ENCODE data around the gene TTR.

TTR gene

DNA sequence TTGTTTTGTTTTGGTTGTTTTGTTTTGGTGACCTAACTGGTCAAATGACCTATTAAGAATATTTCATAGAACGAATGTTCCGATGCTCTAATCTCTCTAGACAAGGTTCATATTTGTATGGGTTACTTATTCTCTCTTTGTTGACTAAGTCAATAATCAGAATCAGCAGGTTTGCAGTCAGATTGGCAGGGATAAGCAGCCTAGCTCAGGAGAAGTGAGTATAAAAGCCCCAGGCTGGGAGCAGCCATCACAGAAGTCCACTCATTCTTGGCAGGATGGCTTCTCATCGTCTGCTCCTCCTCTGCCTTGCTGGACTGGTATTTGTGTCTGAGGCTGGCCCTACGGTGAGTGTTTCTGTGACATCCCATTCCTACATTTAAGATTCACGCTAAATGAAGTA is at the start of gene TTR:
TSS of gene TTR (plus strand) at position 250 of the 400 bp plus-strand sequence. CDS start at position 276, 26 bp downstream.
- no peak for DNase-seq

DNA sequence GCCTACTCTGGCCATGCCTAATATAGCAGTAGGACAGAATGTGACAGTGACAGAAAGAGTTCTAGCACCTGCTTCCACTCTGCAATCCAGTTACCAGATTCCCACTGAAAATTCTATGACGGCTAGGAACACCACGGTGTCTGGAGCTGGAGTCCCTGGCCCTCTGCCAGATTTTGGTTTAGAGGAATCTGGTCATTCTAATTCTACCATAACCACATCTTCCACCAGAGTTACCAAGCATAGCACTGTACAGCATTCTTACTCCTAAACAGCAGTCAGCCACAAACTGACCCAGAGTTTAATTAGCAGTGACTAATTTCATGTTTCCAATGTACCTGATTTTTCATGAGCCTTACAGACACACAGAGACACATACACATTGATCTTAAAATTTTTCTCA is 45.2 kb upstream of the TTR start:
- no peak for DNase-seq

DNA sequence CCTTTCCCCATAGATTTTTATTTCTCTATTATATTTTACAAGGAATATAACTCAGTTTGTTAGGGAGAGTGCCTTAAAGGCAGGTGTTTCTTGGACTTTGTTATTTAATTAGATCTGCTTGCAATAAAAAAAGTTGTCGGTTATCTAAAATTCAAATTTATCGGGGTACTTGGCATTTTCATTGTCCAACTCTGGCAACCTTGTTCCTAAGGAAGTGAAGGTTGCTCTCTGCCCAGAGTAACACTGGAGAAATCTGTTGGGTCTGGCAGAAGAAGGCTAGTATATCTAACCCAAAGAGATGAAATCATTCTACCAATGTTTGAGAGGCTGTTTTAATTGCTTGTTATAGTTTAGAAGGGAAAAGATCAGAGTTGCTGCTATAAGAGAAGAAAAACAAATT is 42.8 kb upstream of the TTR start:
- no peak for DNase-seq

DNA sequence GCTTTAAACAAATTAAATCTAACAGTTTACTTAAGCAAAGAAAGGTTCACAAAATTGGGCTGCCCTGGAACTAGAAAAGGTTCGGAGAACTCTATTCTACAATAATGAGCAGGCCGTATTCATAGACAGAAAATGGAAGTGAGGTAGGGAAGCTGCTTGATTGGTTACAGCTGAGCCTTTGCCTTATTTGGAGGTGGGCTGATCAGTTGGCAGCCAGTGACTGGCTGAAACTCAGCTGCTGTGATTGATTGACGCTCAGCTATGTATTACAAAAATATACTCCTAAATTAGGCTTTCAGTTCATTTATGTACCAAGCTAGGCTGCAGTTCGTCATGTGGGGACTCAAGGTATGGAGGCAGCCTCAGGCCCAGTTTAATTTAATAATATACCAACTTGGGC is 42.3 kb upstream of the TTR start:
- no peak for DNase-seq

DNA sequence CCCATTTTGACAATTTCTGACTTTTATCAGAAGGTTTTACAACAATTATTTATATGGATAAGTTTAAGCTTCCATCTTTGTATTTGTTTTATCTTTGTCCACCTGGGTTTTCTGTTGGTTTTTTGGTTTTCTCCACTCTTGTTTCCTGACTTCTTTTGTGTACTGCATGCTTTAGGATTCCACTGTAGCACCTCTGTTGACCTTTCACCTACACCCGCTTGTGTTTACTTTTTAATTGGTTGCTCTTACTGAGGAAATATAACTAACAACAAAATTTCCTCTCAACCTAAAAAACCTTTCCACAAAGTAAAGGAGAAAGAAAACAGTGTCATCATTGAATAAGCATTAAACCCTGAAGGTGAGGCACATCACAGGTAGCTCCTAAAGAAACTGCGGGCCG is 39.8 kb upstream of the TTR start:
- no peak for DNase-seq

DNA sequence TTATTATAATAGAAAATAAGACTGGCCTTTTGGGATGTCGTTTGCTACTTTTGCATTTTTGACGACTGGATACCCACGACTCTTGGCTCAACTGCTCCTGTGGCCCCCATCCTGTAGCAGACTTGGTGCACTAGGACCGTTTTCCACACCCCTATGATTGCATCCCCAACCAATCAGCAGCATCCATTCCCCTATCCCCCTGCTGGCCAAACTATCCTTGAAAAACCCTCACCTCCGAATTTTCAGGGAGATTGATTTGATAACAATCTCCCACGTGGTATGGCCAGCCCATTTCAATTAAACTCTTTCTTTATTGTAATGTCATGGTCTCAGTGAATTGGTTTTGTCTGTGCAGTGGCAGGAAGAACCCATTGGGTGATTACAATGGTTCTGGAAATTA is 37.9 kb upstream of the TTR start:
- no peak for DNase-seq

DNA sequence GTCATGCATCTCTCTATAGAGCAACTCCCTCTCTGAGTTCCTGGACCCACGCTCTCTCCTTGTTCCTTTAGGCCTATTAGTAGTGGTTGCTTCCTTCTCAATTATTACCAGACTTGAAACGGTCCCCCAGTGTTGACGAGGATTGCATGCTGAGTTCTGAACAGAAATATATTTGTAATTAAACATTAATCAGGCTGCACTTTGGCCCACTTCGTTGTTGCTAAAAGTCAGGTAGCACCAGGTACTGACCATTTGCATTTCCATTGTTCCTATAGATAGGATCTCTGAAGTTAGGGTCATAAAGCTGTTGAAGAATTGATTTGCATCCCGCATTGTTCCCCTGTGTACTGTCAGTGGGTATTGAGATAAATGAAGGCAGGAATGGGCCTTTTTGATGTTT is 36.9 kb upstream of the TTR start:
- no peak for DNase-seq

DNA sequence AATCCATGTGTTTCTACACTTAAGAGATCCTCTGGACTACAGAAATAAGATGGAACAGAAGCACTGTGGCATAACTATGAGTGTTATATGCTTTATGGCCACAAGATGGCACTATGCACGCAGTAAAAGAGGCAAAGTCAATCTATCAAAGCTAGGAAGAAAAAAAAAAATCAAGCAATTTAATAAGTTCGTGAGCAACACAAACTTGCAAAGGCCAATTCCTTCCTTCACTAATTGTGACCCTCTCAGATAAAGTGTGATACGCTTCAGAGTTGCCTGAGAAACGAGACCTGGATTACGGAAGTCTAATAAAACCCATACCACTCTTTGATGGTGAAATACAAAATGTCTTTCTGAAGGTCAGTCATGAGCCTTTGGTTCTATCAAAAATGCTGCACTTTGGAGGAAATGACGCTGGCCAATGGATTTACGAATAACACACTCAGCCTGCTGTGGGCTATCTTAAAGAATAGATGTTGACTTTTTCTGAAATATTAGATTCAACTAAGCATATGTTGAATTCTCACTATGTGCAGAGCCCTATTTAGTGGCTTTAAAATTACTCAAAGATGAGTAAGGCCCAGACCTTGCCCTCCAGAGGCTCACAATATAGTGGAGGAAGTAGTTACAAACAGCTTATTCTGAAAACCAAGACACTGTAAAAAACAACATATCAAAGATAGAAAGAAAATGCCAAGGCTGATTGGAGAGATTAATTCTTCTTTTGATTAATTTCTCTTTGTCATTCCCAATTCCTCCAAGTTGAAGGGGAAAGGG is 35.5 kb upstream of the TTR start:
- peak; percentile 16 for DNase-seq

DNA sequence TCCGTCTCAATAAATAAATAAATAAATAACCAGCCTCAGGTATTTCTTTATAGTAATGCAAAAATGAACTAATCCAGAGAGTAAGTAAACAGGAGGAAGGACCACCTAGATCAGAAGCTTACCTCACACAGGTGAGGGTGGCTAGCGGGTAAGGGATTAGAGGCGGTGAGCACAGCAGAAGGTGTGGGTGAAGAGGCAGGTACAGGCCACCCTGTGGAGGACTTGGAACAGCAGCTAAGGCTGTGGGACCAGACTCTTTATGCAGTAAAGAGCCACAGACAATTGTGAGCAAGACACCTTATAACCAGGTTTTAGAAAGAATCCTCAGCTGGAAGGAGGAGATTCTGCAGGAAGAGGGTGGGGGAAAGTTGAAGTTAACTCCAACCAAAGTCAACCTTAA is 34.2 kb upstream of the TTR start:
- DNase-seq = no peak

DNA sequence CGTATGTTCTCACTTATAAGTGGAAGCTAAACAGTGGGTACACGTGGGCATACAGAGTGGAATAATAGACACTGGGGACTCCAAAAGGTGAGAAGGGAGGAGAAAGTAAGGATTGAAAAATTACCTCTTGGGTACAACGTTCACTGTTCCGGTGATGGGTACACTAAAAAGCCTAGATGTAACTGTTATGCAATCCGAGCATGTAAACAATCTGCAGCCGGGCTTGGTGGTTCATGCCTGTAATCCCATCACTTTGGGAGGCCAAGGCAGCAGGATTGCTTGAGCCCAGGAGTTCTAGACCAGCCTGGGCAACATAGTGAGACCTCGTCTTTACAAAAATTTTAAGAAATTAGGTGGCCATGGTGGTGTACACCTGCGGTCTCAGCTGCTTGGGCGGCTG is 33.1 kb upstream of the TTR start:
- no peak for DNase-seq

DNA sequence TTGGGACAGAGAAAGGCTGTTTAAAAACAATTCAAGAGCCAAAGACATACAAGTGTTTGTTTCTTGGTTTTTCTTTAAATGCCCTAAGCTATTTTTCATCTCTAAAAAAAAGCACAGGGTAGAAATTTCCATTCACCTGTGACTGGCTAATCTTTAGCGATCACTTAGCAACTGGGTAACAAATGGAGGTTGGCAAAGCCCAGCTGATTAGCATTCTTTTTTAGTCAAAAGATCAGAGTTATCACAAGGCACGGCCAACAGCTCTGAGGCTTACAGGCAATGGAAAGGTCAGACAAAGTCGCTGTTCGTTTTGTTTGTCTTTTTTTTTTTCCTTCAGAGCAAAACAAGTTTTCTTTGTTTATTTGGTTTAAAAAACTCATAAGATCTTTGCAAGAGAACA is 29.0 kb upstream of the TTR start:
- DNase-seq = no peak

DNA sequence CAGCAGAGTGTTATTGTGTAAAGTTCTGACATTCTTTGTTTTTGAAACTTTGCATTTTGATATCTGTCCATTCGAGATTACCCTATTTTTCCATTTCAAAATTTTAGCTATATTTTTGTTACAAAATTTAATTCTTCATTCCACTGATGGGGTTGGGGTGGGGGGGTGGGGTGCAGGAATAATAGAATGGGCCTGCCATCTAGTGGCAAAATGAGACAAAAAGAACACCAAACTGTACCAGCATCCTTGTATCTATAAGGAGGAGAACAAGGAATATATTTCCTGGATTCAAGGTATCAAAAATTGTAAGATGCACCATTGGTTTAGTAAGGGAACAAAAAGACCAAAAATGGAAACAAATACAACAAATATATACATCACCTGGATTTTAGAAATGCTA is 27.9 kb upstream of the TTR start:
- DNase-seq = no peak

DNA sequence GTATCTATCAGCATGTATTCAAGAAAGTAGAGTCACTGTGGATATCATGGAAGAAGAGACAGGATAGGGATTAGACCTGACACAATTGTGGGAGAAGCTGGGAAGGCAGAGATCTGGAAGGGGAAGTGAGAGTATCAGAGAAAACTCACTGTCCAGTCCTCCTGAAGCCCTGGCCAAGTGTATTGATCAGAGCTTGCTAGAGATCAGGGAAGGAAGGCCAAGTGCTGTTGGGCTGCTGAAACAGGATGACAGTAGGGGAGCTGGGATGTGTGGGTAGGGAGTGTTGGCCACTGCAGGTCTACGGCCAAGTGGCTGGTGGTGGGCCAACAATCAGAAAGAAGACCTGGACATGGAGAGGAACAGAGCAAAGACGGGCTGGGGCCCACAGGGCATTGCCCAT is 26.3 kb upstream of the TTR start:
- DNase-seq = no peak

DNA sequence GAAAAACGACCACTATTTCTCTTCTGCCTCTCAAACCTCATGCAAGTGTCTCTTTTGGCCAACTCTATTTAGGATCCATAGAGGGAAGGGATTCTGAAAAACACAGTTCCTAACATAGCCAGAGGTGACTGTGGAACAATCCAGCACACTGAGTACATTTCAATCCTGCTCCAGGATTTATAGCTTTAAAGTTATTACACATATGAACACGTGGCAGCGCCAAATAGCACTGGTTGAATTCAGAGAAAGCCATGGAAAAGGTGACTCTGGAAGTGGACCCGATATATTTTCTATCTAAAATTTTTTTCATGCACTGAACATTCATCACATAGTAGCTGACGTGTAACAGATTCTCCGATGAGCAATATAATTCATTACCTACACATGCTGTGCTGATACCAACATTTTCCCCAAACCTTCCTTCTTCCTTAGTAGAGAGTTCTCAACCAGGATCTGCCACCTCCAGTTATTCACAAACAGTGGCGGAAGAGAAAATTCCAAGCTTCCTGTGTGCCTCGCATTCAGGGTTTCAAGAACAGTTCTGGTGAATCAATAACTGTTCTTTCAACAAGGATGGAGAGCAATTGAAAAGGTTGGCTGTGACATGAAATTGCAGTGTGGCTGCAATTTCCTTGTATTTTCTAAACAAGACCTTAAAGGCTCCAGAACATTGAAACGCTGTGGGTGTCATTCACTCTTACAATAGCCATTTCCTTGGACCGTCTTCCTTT is 25.7 kb upstream of the TTR start:
- no peak for DNase-seq

DNA sequence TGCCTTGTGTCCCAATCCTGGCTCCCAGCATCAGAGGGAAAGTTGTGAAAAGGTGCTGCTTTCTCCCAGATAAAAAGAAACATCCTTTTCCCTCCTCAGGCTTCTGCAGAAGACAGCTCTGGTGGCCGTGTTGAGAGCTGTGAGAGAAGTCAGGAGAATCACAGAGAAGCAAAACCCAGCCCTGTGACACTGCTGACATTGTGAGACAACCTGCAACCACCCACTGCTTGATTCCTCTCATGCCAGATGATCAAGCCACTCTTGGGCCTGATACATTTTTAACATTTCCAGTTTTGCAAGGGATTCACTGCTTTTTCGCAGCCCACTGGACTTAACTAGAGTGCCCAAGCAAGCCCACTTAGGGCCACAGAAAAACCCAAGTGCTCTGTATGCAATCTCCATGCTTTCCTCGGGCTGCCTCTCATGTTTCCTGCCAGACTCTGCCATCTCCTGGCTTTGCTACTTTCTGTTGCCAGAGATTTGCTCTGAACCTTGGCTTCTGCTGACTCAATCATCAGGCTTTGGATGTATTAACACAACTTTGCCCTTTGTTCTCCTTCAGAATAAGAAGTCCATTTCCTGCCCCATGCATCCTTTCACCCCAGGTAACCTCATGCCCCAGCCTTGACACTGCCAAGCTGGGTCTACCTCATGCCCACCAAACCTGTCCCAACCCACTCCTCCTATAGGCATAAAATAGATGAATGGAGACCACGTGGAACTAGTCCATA is 24.9 kb upstream of the TTR start:
- no peak for DNase-seq

DNA sequence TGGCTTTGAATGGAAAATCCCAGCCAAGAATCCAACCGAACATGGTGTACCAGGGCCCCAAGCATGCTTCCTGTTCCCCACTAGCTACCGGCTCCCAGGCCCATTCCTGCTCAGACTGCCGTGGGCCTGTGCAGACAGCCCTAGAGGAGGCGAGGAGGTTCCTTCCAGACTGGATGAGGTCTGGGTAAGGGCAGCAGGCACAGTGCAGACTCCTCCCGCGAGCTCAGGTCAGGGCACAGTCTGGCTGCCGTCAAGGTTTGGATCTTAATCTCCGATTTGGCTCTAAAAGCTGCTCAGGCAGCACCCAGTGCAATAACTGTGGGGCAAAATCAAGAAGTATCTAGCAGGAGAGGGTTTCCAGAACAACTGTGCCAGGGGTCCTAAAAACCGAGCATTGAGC is 19.3 kb upstream of the TTR start:
- DNase-seq = no peak

DNA sequence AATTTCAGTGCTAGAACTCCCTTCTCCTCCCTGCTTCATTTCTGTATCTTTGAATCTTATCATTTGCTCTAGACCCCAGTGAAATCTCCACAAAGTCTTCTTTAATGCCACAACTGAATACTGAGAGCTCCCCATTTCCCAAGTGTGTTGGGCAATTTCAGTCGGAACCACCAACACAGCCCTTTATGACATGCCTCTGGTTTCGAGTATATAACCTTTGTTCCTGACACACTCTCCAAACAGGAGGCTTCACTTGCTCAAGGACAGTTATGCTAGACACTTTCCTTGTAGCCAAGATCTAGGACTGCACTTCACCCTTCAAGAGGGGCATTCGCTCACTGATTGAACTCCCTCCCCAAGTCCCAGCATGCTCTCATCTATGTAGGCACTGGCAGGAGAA is 18.6 kb upstream of the TTR start:
- DNase-seq = no peak

DNA sequence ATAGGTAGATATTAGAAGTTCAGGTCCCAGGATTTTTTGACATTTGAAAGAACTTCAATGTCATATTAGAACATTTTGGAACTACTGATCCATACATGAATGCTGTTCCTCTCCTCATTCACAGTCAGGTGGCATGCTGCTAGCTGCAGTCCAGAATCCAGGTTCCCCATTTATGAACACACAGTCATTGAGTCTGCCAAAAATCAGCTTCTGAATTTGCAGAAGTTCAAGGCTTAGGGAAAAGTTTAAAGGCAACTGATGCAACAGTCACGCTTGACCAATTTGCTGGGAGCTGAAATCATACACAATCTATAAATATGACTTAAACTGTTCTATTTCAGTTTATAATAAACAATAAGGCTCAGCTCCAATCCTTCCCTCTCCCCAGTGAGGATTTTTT is 17.3 kb upstream of the TTR start:
- no peak for DNase-seq

DNA sequence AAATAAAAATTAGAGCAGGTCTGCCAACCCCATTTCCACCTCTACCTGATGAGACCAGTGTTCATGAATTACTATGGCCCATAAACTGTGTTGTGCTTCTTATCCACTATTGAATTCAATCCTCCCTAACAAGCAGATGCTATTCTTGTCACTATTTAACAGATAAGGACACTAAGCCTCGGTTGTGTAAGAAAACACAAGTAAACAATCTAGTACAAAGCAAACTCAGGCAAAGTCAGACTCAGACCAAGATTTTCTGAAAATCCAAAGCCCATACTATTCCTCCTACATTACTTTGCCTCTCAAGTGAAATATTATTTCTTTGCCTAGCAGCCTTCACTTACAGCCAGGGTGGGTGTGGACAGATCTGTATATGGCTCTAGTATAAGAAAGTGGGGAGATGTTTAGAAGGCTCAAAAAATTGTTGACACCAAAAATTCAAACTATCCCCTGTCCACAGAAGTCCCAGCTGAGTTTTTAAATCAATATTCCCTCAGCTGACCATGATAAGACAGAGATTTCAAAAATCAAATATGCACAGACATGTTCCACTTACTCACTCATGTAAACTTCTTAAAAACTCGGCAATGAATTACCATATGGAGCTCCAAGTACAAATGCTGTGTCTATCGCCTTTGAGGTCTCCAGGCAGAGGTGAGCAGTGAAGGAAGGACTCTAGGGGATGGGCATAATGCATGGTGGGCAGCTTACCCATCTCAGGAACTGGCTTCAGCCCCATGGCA is 16.0 kb upstream of the TTR start:
- no peak for DNase-seq

DNA sequence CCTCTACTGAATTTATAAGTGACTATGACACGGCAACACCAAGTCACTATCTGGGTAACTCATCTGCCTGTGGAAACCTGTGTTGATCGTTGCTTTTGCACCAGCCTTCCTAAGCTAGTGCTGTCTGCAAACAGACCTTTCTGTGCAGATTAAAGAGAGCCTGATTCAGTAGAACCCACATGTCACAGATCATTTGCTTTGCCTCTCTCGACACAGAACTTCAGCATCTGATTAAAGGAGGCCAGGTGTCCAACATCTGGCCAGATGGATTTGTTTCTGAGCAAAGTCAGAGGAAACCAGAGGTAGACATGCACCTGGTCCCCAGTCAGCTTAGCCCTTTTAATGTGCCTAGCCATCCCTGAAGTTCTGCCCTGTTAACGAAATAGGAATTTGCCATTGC is 15.0 kb upstream of the TTR start:
- DNase-seq = no peak

DNA sequence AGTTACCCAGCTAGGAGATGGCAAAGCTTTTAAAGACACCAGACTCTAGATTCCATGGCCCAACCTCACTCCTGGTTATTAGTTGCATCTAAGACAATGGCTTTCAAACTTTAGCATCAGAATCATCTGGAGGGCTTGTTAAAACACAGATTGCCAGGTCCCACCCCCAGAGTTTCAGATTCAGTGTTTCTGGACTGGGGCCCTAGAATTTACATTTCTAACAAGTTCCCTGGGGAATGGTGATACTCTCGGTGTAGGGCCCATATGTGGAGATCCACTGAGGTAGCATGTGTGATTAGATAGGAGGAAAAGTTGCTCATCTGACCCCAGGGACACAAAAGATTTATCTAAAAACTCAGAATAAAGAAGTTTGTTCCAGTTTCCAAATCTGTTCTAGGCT is 14.5 kb upstream of the TTR start:
- no peak for DNase-seq

DNA sequence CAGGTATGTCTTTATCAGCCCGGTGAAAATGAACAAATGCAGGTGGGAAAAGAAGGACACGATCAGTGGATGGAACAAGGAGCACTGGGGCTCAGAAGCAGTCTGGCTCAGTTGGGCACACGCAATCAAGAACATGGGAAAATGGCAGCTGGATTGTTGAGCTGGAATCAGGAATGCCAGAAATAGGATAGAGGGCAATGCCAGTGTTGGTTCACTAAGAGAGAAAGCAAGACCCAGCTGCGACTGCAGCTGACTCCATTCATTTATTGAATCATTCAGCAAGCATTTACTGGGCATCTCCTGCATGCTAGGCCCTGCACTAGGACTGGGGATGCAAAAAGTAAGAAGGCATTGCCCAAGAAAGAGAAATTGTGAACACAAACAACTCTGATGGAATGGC is 13.6 kb upstream of the TTR start:
- no peak for DNase-seq

DNA sequence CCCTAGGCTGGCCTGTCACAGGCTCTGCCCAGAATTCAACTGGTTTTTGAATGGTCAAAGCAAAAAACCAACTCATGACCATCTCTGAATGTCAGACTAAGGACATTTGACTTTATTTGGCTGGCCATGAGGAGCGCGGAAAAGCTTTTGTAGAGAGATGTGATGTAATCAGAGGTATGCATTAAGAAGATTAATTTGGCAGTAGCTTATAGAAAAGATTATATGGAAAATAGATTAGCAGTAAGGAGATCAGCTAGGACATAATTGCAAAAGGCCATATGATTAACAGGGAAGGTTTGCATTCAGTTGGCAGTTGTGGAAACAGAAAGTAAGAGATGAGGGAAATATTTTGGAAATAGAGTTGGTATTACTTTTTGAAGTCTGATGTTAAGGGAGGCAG is 12.3 kb upstream of the TTR start:
- no peak for DNase-seq

Data from DMS79 (cell line).